ENCODE data around the gene SMCO4. TPM values are rescaled to one million over a fixed set of nuclear protein-coding genes. Genes with fewer than 3 reads are reported as not detected.
A peak's percentile ranks its signal among the peaks of the same experiment; 100 is the strongest.

Gene SMCO4
- total RNA-seq, 2 donors from 2014 or later = 11.9 to 18.5 TPM

DNA sequence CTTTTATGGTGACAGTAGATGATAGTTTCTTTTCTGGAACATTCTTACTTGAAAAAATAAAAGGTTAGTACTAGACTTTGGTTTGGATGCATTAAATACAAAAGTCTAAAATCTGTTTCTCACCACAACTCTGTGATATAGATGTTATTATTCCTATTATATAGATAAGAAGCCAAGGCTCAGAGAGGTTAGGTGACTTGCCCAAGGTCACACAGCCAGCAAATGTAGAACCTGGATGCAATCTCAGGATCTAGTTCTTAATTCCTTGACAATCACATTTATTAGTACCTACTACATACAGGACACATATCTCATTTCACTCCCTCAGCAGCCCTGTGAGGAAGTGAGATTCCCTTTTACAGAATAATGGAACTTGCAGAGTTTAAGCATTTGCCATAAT lies 26.3 kb upstream of the SMCO4 start:
- no peaks in the 10 kb centered on the region for H3K9me3 Mint-ChIP-seq
- ATAC-seq (no peak), DNase-seq (ENCODE audit: low spot score in 2 of 2) (no peak)
- H3K27ac Mint-ChIP-seq = no peak overlapping the region
- H3K36me3 Mint-ChIP-seq = no peaks in the 10 kb centered on the region

DNA sequence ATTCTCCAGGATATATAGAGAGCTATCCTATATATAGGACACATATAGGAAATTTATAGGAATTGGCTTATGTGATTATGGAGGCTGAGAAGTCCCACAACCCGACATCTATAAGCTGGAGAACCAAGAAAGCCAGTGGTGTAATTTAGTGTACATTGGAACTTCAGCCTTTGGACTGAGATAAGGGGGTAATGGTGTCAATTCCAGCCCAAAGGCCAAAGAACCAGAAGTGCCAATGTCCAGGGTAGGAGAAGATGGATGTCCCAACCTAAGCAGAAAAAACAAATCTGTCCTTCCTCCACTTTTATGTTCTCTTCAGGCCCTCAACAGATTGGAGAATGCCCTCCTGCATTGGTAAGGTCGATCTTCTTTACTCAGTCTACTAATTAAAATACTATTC lies 25.5 kb upstream of the SMCO4 start:
- H3K27ac Mint-ChIP-seq = no peak overlapping the region
- no peaks in the 10 kb centered on the region for H3K36me3 Mint-ChIP-seq
- H3K9me3 Mint-ChIP-seq = no peaks in the 10 kb centered on the region
- ATAC-seq (no peak), DNase-seq (ENCODE audit: low spot score in 2 of 2) (no peak)

DNA sequence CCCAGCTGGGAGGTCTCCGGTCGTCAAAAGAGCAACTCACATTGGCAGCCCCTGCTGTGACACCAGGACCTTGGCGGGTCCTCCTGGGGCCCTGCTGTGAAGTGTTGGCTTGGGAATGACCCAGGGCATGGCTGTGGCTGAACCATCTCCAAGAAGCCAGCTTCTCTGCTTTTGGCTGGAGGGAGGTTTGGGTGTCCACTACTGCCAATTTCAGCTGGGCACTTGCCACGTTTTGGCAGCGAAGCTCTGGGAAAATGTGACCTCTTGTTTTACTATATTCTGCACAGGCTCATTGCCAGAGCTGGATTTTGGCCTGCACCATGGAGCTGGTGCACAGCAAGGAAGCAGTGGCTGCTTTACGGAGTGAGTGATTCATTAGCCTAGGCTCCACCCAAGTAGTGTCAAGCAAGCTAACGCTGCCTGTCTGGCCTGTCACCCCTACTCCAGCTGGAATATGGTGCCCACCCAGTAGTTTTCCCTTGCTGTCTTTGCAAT lies 24.3 kb upstream of the SMCO4 start:
- no peak overlapping the region for H3K27ac Mint-ChIP-seq
- no peaks in the 10 kb centered on the region for H3K9me3 Mint-ChIP-seq
- ATAC-seq (no peak), DNase-seq (ENCODE audit: low spot score in 2 of 2) (no peak)
- H3K36me3 Mint-ChIP-seq = no peaks in the 10 kb centered on the region

DNA sequence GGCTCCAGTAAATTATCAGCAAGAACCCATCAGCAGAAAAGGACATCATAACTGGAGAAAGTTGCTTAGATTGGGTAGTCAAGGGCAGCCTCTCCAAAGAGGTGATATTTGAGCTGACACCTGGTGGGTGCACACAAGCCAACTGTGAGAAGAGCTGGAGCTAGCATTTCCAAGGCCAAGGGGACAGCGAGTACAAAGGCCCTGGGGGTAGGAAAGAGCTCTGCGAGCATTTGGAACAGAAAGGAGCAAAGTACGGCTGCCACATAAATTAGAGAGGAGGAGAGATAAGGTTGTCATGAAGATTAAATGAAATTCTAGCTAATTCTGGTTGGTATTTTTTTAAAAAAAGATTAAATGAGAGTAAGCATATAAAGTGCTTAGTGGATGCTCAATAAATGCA lies 21.7 kb upstream of the SMCO4 start:
- no peak overlapping the region for H3K27ac Mint-ChIP-seq
- no peaks in the 10 kb centered on the region for H3K9me3 Mint-ChIP-seq
- no peak for DNase-seq (ENCODE audit: low spot score in 2 of 2)
- H3K36me3 Mint-ChIP-seq = no peaks in the 10 kb centered on the region
- ATAC-seq = no peak

- DNase-seq (ENCODE audit: low spot score in 2 of 2) (no peak), ATAC-seq (no peak)
- H3K36me3 Mint-ChIP-seq = no peaks in the 10 kb centered on the region
- H3K27ac Mint-ChIP-seq = no peak overlapping the region
- H3K9me3 Mint-ChIP-seq = no peaks in the 10 kb centered on the region
Measured at GRCh38 chr11:93563857-93564256, 20.7 kb upstream of the SMCO4 start.

DNA sequence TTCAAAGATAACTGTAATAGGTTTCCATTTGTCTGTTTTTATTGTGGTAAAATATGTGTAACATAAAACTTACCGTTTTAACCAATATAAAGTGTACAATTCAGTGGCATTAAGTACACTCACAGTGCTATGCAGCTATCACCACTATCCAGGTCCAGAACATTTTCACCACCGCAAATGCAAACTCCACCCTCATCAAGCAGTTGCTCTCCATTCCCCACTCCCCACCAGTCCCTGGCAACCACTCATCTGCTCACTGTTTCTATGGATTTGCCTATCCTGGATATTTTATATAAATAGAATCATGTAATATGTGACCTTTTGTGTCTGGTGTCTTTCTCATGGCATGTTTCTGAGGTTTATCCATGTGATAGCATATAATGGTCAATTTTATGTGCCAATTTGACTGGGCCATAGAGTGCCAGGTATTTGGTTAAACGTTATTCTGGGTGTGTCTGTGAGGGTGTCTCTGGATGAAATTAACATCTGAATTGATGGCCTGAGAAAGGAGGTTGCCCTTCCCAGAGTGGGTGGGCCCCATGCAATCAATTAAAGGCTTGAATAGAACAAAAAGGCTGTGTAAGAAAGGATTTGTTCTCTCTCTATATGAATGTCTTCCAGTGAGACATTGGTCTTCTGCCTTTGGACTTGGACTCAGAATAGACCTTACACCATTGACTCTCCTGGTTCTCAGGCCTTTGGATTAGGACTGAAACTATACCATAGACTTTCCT lies 17.2 kb upstream of the SMCO4 start:
- DNase-seq (ENCODE audit: low spot score in 2 of 2) (no peak), ATAC-seq (no peak)
- no peaks in the 10 kb centered on the region for H3K36me3 Mint-ChIP-seq
- no peaks in the 10 kb centered on the region for H3K9me3 Mint-ChIP-seq
- no peak overlapping the region for H3K27ac Mint-ChIP-seq

DNA sequence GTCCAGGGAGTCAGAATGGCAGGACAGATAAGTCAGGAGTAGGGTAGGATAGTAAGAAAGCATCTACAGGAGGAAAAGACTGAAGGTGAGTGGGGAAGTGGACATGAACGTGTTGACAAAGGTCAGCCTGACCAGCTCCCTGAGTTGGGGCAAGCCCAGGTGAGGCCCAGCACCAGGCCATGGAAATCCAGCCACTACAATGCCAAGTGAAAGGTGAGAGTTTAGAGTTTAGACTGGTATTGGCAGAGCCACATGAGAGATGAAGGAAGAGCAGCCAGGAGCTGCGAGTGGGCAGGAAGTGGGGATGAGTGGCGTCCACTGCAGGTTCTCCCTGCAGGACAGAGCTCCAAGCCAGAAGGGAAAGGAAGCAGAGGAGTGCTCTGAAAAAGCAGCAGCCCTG lies 16.5 kb upstream of the SMCO4 start:
- no peak for ATAC-seq
- DNase-seq (ENCODE audit: low spot score in 2 of 2) = no peak
- Mint-ChIP-seq H3K36me3 (no peaks in the 10 kb centered on the region), H3K9me3 (no peaks in the 10 kb centered on the region), H3K27ac (peak overlapping the region in 1 of 2 donors; percentile 26)

- H3K27ac Mint-ChIP-seq = no peak overlapping the region
- no peak for DNase-seq (ENCODE audit: low spot score in 2 of 2)
- H3K36me3 Mint-ChIP-seq = no peaks in the 10 kb centered on the region
- ATAC-seq = no peak
- no peaks in the 10 kb centered on the region for H3K9me3 Mint-ChIP-seq
Measured at GRCh38 chr11:93552874-93553273, 9.7 kb upstream of the SMCO4 start.

GRCh38 chr11:93549976-93550375 lies 6.8 kb upstream of the SMCO4 start:
- Mint-ChIP-seq H3K27ac (no peak overlapping the region), H3K9me3 (no peaks in the 10 kb centered on the region), H3K36me3 (no peaks in the 10 kb centered on the region)
- ATAC-seq (no peak), DNase-seq (ENCODE audit: low spot score in 2 of 2) (no peak)

DNA sequence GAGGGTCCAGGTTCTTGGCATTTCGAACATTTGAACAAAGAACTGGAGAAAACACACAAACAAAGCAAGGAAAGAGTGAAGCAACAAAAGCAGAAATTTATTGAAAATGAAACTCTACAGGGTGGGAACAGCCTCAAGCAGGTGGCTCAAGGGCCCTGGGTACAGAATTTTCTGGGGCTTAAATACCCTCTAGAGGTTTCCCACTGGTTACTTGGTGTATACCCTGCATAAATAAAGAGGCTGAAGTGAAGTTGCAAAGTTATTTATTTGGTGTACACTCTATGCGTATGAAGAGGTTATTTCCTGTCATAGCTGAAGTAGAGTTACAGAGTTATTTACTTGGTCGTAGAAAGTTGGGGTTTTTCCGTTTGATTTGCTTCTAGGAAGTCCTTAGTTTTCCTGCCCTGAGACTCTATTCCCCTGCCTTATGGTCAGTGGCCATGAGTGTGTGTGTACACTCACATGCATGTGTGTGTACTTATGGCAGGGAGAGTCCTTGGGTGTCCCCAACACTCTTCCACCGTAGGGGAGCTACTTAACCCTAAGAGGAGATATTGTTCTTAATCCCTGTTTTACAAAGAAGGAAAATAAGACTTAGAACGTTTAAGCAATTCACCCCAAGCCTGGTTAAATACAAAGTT lies 5.6 kb upstream of the SMCO4 start:
- DNase-seq (ENCODE audit: low spot score in 2 of 2) (no peak), ATAC-seq (no peak)
- no peaks in the 10 kb centered on the region for H3K9me3 Mint-ChIP-seq
- H3K27ac Mint-ChIP-seq = no peak overlapping the region
- H3K36me3 Mint-ChIP-seq = no peaks in the 10 kb centered on the region

DNA sequence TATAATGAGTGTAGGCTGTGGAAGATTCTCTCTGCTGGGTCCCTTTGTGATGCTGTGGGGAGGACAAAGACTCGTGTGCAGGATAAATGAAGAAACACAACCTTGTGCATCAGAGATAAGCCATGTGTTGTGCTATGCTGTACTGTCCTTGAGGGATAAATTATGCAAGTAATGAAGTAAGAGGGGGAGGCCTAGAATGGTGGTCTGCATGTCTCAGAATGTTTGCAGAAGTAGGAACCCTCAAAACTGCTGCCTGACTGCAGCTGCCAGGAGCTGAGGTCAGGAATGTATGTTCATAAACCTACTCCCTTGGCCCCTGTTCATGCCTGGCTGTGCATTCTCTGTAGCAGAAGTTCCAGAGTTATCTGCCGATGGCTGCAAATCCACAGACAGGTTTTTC lies 4.6 kb upstream of the SMCO4 start:
- Mint-ChIP-seq H3K9me3 (no peaks in the 10 kb centered on the region), H3K36me3 (peaks cover 4 to 5% of the 10 kb centered on the region in 2 donors), H3K27ac (no peak overlapping the region)
- no peak for DNase-seq (ENCODE audit: low spot score in 2 of 2)
- no peak for ATAC-seq

DNA sequence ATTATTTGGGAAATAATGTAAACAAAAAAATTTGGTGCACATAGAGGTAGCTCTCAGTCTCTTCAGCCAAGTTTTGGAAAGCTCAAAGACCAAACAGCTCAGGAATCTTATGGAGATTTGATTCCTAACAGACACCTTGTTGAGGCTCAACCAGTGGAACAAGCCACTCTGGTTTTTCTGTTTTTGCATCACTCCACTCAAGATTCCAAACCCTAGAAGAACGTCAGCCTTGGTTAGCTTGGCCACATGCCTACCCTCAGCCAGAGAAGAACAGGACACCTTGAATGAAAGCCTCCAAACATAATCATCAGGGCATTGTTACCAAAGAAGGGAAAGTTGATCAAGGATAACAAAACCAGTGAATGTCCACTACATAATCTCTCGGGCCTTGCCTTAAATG lies 3.8 kb upstream of the SMCO4 start:
- Mint-ChIP-seq H3K9me3 (no peaks in the 10 kb centered on the region), H3K27ac (no peak overlapping the region), H3K36me3 (peaks cover 4 to 5% of the 10 kb centered on the region in 2 donors)
- ATAC-seq (no peak), DNase-seq (ENCODE audit: low spot score in 2 of 2) (no peak)

GRCh38 chr11:93545566-93545965 lies 2.4 kb upstream of the SMCO4 start:
- no peaks in the 10 kb centered on the region for H3K9me3 Mint-ChIP-seq
- peaks cover 4 to 5% of the 10 kb centered on the region in 2 donors for H3K36me3 Mint-ChIP-seq
- no peak for ATAC-seq
- DNase-seq (ENCODE audit: low spot score in 2 of 2) = no peak
- no peak overlapping the region for H3K27ac Mint-ChIP-seq

DNA sequence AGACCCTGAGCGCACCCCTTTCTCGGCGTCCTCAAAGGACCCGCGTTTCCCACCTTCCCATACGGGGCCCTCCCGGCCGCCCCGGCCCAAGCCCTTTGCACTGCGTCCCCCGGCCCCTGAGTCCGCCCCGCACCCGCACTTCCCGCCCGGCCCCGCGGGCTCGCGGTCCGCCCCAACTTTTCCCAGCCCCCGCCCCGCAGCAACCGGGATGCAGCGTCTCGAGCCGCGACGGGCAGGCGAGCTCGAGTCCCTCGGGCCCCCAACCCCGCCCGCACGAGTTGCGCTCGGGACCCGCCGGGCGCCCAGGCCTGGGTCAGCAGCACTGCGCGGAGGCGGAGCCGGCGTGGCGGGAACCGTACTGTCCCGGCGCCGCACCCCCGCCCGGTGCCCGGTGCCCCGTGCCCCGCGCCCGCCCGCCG lies 371 bp downstream of the SMCO4 start:
- DNase-seq (ENCODE audit: low spot score in 2 of 2) (peak; percentile 18 to 56), ATAC-seq (peak; percentile 53 to 56)
- H3K9me3 Mint-ChIP-seq = no peaks in the 10 kb centered on the region
- peak overlapping the region; percentile 60 to 82 for H3K27ac Mint-ChIP-seq
- H3K36me3 Mint-ChIP-seq = peaks cover 4 to 5% of the 10 kb centered on the region in 2 donors

GRCh38 chr11:93541884-93542810 lies 1.0 kb downstream of the SMCO4 start:
- H3K9me3 Mint-ChIP-seq = no peaks in the 10 kb centered on the region
- DNase-seq (ENCODE audit: low spot score in 2 of 2) = peak; percentile 19 to 55
- H3K27ac Mint-ChIP-seq = peak overlapping the region; percentile 60 to 82
- peak; percentile 37 to 59 for ATAC-seq
- peaks cover 4 to 5% of the 10 kb centered on the region in 2 donors for H3K36me3 Mint-ChIP-seq

GRCh38 chr11:93540896-93541553 lies 2.2 kb downstream of the SMCO4 start:
- Mint-ChIP-seq H3K9me3 (no peaks in the 10 kb centered on the region), H3K27ac (no peak overlapping the region), H3K36me3 (peaks cover 4 to 5% of the 10 kb centered on the region in 2 donors)
- ATAC-seq = no peak
- no peak for DNase-seq (ENCODE audit: low spot score in 2 of 2)
